Tibial nerve (tissue), 4 donors: ENCODE measurements around the gene MLLT10. TPM values are rescaled to one million over a fixed set of nuclear protein-coding genes. Genes with fewer than 3 reads are reported as not detected.
A peak's percentile ranks its signal among the peaks of the same experiment; 100 is the strongest.

Source experiments
- DNase-seq, 2 donors: peaks; one replicate each; pipeline ENCODE4 v3.0.0-alpha.2; 2019; ENCODE audit warnings: low spot score in 2 of 2
- H3K27ac ChIP-seq, 4 donors: fragments of 200-600 bp; sonication (generic) in 3 of 4; one replicate each; pipeline ENCODE4 v1.5.1; 2017 to 2019; ENCODE audit warnings: mild to moderate bottlenecking in 1 of 4
- H3K27me3 ChIP-seq, 2 donors: fragments of 200-600 bp; sonication (generic) in 1 of 2; one replicate each; pipeline versions ENCODE4 v1.5.1 to v1.6.0; 2017 to 2019
- H3K36me3 ChIP-seq, 3 donors: fragments of 200-600 bp; sonication (generic); one replicate each; pipeline ENCODE4 v1.5.1; 2018 to 2019
- H3K4me1 ChIP-seq, 4 donors: fragments of 200-600 bp; sonication (generic) in 3 of 4; one replicate each; pipeline ENCODE4 v1.5.1; 2017 to 2019
- H3K4me3 ChIP-seq, 4 donors: fragments of 200-600 bp; sonication (generic) in 3 of 4; one replicate each; pipeline ENCODE4 v1.5.1; 2017 to 2019; ENCODE audit warnings: mild to moderate bottlenecking in 1 of 4, moderate library complexity in 1 of 4
- H3K9me3 ChIP-seq, 4 donors: fragments of 200-600 bp; sonication (generic) in 3 of 4; one replicate each; pipeline ENCODE4 v1.5.1; 2017 to 2019
- CTCF ChIP-seq, 5 experiments: fragments of 200-600 bp in 3 of 5; fragments of 450-650 bp in 2 of 5; sonication (generic) in 3 of 5; IDR thresholded peaks; one replicate each; pipeline ENCODE4 v1.5.1; 2016 to 2019; ENCODE audit warnings: antibody characterized with exemption in 5 of 5, mild to moderate bottlenecking in 3 of 5, moderate library complexity in 2 of 5
- EP300 ChIP-seq, 2 donors: sonication (generic); formaldehyde crosslinking; IDR thresholded peaks; one replicate each; pipeline ENCODE4 v1.6.1; 2017; ENCODE audit warnings: antibody characterized with exemption in 2 of 2, mild to moderate bottlenecking in 1 of 2
- POLR2A ChIP-seq, 2 donors: fragments of 450-650 bp; IDR thresholded peaks; one replicate each; pipeline ENCODE4 v1.6.1; 2017; ENCODE audit warnings: antibody characterized with exemption in 2 of 2, mild to moderate bottlenecking in 2 of 2, moderate library complexity in 2 of 2
- WGBS, 2 donors: methylation state at CpG; one replicate each; pipeline ENCODE4 v1.1.5; 2018; 5-methylcytosine and 5-hydroxymethylcytosine counted together
- total RNA-seq, 4 donors: library from RNA; depleted of rRNA; stranded (reverse); fragments of >200 nt; gene quantifications; one replicate each; pipeline ENCODE4 v1.1.0, GENCODE V29; 2016

The MLLT10 gene
- total RNA-seq, 4 donors from 2014 or later, result 40.6 to 60.9 (median 47.5) TPM

- no peak for TF ChIP-seq EP300 (IDR thresholded peaks at IDR 0.05)
- no peak for TF ChIP-seq CTCF (IDR thresholded peaks at IDR 0.05)
- TF ChIP-seq POLR2A (IDR thresholded peaks at IDR 0.05), result no peak
- WGBS, 2 donors, result 76 to 78% methylated on average over 2 of the region's 2 CpGs
- Histone ChIP-seq H3K27ac (peak overlapping the region in 3 of 4 donors; percentile 75 to 94 (median 89)), H3K4me3 (peak overlapping the region in 1 of 4 donors; percentile 51), H3K4me1 (peaks cover 0 to 38% (median 7%) of the 10 kb centered on the region in 4 donors), H3K27me3 (peaks cover 0 to 7% of the 10 kb centered on the region in 2 donors), H3K9me3 (no peaks in the 10 kb centered on the region), H3K36me3 (no peaks in the 10 kb centered on the region)
- DNase-seq, result no peak
These were observed 22.9 kb upstream of the MLLT10 start for GRCh38 chr10:21511095-21511570.

- no peak for DNase-seq
- Histone ChIP-seq H3K27ac (peak overlapping the region in 3 of 4 donors; percentile 24 to 94 (median 89)), H3K4me1 (peaks cover 0 to 38% (median 4%) of the 10 kb centered on the region in 4 donors), H3K4me3 (no peak overlapping the region), H3K36me3 (no peaks in the 10 kb centered on the region), H3K27me3 (peaks cover 0 to 7% of the 10 kb centered on the region in 2 donors), H3K9me3 (no peaks in the 10 kb centered on the region)
- 57 to 60% methylated on average over 3 of the region's 3 CpGs for WGBS, 2 donors
- TF ChIP-seq POLR2A (IDR thresholded peaks at IDR 0.05) (no peak), CTCF (IDR thresholded peaks at IDR 0.05) (no peak)
These were observed 22.0 kb upstream of the MLLT10 start for GRCh38 chr10:21511946-21512572.

DNA sequence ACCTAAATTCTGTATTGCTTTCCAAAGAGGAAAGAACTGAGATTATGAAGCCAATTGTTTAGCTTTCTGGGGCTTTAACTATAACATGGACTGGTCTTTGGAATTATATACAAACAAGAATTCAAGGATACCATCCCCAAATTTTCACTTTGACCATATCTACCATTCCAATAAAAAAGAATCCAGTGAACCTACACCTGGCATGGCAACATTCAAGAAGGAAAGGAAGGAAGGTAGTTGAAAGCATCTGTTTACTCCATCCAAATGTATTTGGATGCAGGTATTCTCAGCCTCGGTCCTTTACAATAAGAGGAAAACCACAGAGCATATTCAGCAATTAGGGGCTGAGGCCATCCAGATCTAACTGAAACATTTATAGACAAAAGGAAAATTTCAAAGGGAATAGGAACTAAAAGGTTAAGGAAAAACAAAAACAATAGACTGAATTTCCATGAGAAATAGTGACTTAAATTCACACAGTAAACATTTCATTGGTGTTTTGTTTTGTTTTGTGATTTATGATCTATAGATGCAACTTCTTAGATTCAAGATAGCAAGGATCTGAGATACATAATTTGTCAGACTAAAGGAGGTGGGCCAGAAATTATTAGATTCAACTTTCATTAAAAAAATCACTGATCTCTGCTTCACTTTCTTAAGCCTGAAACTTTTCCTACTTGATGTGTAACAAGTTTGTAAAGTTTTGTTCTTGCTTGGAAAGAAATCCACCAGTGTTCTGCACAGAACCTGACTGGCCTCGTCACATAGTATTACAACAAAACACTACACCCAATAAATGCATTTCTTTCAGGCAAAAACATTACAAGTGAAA is 21.2 kb upstream of the MLLT10 start:
- no peak overlapping the region for H3K4me3 ChIP-seq
- peak overlapping the region; percentile 24 to 94 (median 63) for H3K27ac ChIP-seq
- peaks cover 0 to 10% of the 10 kb centered on the region in 2 donors for H3K27me3 ChIP-seq
- WGBS, 2 donors, result 51 to 65% methylated on average over 2 of the region's 2 CpGs
- H3K4me1 ChIP-seq, result peaks cover 0 to 40% (median 4%) of the 10 kb centered on the region in 4 donors
- H3K36me3 ChIP-seq, result no peaks in the 10 kb centered on the region
- no peak for DNase-seq
- TF ChIP-seq EP300 (IDR thresholded peaks at IDR 0.05), result no peak
- TF ChIP-seq CTCF (IDR thresholded peaks at IDR 0.05), result no peak
- TF ChIP-seq POLR2A (IDR thresholded peaks at IDR 0.05), result no peak
- no peaks in the 10 kb centered on the region for H3K9me3 ChIP-seq

DNA sequence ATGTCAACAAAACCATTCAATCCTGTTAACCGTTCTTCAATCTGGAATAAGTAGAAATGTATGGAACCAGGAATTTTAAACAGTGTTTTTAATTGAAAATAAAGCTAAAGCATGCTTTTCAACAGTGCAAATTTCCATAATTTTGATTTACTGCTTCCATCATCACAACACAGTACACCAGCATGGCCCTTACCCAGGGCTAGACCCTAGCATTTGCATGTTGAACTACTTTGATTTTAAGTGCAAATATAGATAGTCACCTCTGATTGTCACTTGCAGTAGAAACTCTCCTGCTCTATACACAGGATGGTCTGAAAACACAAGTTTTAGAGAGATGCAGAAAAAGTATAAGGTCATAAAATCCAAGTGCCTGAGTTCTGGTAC is 20.6 kb upstream of the MLLT10 start:
- WGBS, 2 donors, result 50 to 58% methylated on average over 1 of the region's 1 CpG
- H3K4me1 ChIP-seq, result peaks cover 0 to 47% (median 4%) of the 10 kb centered on the region in 4 donors
- H3K27me3 ChIP-seq, result peaks cover 0 to 16% of the 10 kb centered on the region in 2 donors
- no peak for DNase-seq
- H3K36me3 ChIP-seq, result no peaks in the 10 kb centered on the region
- peak overlapping the region in 3 of 4 donors; percentile 37 to 94 (median 89) for H3K27ac ChIP-seq
- no peak overlapping the region for H3K4me3 ChIP-seq
- H3K9me3 ChIP-seq, result no peaks in the 10 kb centered on the region
- TF ChIP-seq POLR2A (IDR thresholded peaks at IDR 0.05) (no peak), EP300 (IDR thresholded peaks at IDR 0.05) (no peak), CTCF (IDR thresholded peaks at IDR 0.05) (no peak)
